ENCODE results near the gene NAGK.

Gene NAGK

GRCh38 chr2:71117063-71117462 lies 48.6 kb downstream of the NAGK start:
- no peak for DNase-seq

GRCh38 chr2:71120195-71120594 lies 51.7 kb downstream of the NAGK start:
- no peak for DNase-seq

- no peak for DNase-seq
Measured at GRCh38 chr2:71121479-71121878, 53.0 kb downstream of the NAGK start.

- DNase-seq, result no peak
Measured at GRCh38 chr2:71122387-71123298, 54.2 kb downstream of the NAGK start.

- no peak for DNase-seq
Measured at GRCh38 chr2:71125506-71126294, 57.3 kb downstream of the NAGK start.

- no peak for DNase-seq
Measured at GRCh38 chr2:71126957-71127356, 58.5 kb downstream of the NAGK start.

Data from DMS53 (cell line).